HG02981 (cell line): Measurements from ENCODE around the gene NDUFA11.
A peak's percentile ranks its signal among the peaks of the same experiment; 100 is the strongest.

Experiments used
- ATAC-seq: cut with Tn5 transposase; IDR thresholded peaks from one replicate; pipeline ENCODE4 v1.9.1; 2021; ENCODE audit warnings: mild to moderate bottlenecking, moderate library complexity; ENCODE audit not compliant: unreplicated experiment

Gene NDUFA11

GRCh38 chr19:5903624-5904351, at the start of gene NDUFA11:
Gene NDUFA11 (minus strand): TSS chr19:5903790. CDS start chr19:5903708, 82 bp downstream.
- ATAC-seq = peak; percentile 27

GRCh38 chr19:5953030-5953589, 49.5 kb upstream of the NDUFA11 start:
- ATAC-seq = no peak

GRCh38 chr19:5952193-5953029, 48.8 kb upstream of the NDUFA11 start:
- ATAC-seq = no peak

GRCh38 chr19:5951338-5951861, 47.8 kb upstream of the NDUFA11 start:
- ATAC-seq = no peak

- ATAC-seq = no peak
Measured at GRCh38 chr19:5950741-5951140, 47.2 kb upstream of the NDUFA11 start.

GRCh38 chr19:5949792-5950305, 46.3 kb upstream of the NDUFA11 start:
- ATAC-seq = no peak

GRCh38 chr19:5948752-5949564, 45.4 kb upstream of the NDUFA11 start:
- ATAC-seq = no peak

GRCh38 chr19:5947435-5947834, 43.8 kb upstream of the NDUFA11 start:
- no peak for ATAC-seq

- ATAC-seq = no peak
Measured at GRCh38 chr19:5943623-5944022, 40.0 kb upstream of the NDUFA11 start.

GRCh38 chr19:5943045-5943444, 39.5 kb upstream of the NDUFA11 start:
- ATAC-seq = no peak

- no peak for ATAC-seq
Measured at GRCh38 chr19:5941673-5942072, 38.1 kb upstream of the NDUFA11 start.

- no peak for ATAC-seq
Measured at GRCh38 chr19:5940260-5941208, 36.9 kb upstream of the NDUFA11 start.

- ATAC-seq = no peak
Measured at GRCh38 chr19:5937550-5937949, 34.0 kb upstream of the NDUFA11 start.

GRCh38 chr19:5936292-5936592, 32.7 kb upstream of the NDUFA11 start:
- no peak for ATAC-seq

GRCh38 chr19:5935473-5936291, 32.1 kb upstream of the NDUFA11 start:
- no peak for ATAC-seq

- no peak for ATAC-seq
Measured at GRCh38 chr19:5934774-5935472, 31.3 kb upstream of the NDUFA11 start.

- no peak for ATAC-seq
Measured at GRCh38 chr19:5934069-5934401, 30.4 kb upstream of the NDUFA11 start.

GRCh38 chr19:5933391-5934068, 29.9 kb upstream of the NDUFA11 start:
- ATAC-seq = no peak
